ENCODE measurements around the gene DLG2.

The DLG2 gene

DNA sequence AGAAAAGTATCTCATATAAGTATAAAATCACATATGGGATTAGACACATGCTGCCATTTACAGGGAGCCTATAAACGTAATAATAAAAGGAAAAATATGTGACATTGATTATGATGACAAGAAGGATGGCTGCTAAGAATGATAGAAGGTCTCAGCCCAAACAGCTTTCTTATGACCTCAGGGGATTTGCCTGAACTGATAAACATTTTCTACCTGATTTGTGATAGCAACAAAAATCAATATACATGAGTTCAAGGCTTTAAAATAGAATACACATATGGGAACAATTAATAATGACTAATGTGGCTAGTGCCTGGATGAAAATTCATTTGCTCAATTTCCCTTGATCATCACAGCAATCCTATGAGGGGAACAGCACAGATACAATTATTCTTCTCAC lies 1704.2 kb downstream of the DLG2 start:
- in situ Hi-C loops (cut with MboI; ENCODE audit: low sequenced_read_pairs): no loop called here

DNA sequence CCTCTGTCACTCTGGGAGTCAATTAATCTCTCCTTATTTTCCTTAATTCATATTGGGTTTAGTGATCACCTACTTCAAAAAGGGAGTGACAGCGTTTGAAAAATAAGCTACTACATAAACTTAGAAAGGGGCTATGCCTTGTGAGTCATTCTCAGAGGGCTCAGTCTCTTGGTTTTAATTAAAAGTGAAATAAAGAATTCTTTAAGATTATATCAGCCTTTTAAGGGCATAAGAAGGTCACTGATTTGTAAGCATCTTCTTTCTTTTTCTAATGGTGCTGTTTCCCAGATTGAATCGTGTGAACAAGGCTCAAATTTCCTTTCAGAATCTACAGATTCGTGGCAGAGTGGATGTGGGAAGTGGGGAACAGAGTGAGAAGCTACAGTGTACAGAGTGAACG lies 1704.8 kb downstream of the DLG2 start:
- in situ Hi-C loops (cut with MboI; ENCODE audit: low sequenced_read_pairs): no loop called here

DNA sequence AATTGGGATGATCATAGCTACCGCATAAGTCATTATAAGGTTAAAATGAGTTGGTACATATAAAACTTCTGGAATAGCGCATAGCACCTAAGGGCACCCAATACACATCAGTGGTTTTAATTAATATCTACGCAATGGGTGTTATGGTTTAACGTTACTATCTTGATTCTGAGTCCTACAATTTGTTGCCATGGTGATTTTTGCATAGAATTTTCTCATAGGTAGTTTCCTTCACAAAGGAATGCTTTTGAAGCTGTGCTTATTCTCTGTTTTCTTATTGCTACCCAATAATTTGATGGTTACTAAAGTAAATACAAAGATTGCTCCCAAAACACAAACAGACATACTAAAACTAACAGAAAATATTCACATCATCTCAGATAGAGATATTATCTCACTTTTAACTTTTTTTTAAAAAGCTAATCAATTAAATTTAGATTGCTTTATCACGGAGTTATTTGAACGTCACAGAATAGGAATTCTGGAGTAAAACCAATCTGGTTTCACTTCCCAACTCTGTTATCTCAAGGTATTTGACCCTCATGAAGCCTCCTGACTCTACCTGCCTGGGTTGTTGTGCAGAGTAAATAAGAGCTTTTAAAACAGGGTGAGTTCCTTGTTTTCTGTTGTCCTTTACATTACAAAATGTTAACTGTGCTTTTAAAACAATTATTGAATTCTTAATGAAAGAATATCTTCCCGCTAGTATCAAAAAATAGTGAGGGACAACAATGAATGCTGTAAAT lies 1705.5 kb downstream of the DLG2 start:
- in situ Hi-C loops (cut with MboI; ENCODE audit: low sequenced_read_pairs): no loop called here

DNA sequence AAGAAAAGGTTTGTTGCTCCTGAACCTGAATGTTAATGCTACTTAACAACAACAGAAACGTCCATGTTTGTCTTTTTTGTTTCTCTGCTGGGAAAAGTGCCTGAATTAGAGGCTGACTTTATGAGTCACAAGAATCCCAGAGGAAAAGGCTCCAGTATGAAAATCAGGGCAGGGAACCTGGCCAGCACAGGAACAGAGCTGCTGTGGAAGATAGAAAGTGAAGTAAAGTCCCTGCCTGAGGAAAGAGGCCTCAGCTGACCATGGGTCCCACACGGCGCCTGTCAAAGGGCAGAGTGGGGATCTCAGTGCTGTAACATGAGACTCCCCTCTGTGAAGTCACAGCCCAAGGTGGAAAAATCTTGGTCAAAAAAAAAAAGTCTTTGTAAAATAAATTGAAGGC lies 1708.7 kb downstream of the DLG2 start:
- in situ Hi-C loops (cut with MboI; ENCODE audit: low sequenced_read_pairs): no loop called here

DNA sequence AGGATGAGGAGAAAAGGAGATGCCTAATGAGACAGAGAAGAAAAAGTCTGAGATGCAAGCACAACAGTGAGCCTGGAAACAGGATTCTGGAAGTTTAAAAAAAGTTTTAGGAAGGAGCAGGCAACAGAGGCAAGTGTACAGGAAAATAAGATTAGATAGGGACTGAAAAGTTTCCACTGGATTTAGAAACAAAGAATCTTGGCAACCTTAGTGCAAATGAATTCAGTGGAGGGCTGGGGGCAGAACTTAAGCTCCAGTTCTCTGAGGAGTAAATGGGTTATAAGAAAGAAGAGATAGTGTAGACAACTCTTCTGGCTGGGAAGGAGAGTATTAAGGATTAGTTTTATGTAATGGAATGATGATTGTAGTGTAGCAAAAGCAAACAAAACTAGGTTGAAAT lies 1712.1 kb downstream of the DLG2 start:
- in situ Hi-C loops (cut with MboI; ENCODE audit: low sequenced_read_pairs): no loop called here

DNA sequence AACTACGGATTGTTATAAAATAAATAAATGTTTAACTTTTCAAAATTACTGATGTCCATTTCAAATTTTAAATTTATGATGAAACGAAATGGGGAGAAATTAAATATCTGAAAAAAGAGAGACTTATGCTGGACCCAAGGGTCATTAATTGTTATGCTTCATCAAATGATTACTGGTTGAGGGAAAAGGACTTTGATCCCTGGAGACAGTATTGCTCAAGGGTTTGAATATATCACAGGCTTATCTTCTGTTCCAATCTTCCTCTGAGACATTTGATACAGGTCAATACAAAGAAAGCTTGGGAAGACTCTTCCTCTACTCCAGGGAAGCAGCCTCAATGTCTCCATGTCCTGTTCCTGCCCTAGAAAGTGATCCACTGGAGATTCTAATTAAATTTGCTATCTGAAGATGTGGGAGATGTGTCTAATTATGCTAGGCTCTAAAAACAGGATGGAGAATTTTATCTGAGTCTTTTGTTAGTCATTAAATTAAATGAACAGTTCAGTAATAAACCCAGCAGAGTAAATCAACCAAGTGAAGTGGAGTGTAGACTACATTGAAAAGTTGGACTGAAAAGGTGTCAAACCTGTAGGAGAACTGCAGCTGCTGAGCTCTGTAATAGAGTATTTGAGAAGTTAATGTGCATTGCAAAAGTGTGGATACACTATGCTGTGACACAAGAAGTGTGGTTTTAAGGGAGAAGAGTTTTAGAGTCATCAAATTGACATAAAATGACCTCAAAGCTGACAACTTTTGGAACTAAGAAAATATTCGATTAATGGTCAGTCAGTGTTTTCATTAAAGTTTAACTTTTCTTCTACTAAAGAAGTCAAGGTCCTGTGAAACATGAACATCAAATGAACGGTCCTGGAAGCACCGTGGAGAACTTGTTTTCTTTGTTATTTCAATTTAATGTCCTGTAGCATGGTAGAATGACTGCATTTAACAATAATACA lies 1717.3 kb downstream of the DLG2 start:
- in situ Hi-C loops (cut with MboI; ENCODE audit: low sequenced_read_pairs): no loop called here

DNA sequence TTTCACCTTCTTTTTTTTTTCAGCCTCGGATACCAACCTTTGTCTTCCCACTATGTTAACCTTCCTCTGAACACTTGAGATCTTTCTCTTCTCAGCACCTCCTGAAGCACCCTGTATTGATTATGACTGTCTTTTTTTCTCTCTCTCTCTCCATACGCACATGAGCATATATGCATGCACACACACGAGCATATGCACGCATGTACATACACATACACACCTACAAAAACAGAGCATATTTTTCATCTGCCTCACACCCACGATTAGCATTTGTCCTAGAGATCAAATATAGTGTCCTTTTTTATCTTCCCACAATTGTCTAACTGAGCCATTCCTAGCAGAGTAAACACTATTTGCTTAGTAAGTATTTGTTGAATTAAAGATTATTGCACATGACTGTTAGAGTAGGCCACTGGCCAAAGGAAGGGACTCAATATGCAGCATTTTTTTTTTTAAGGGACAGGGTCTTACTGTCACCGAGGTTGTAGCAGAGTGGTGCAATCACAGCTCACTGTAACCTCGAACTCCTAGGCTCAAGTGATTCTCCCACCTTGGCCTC lies 1718.8 kb downstream of the DLG2 start:
- in situ Hi-C loops (cut with MboI; ENCODE audit: low sequenced_read_pairs): no loop called here

DNA sequence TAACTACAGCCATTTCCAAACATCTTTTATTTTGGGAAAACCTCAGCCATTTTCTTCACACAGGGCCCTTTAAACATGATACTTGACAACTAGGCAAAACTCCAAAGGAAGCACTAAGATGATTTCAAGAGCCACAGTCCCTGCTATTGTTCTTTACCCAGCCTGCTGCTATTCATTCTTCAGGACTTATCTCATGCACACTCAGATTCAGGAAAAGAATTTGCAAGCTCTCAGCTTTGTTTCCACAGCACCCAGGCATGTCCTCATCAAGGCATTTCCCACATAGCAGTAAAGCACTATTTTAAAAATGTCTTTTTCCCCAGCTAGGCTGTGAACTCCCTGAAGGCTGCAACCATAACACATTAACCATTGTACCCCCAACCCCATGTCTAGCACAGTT lies 1731.6 kb downstream of the DLG2 start:
- in situ Hi-C loops (cut with MboI; ENCODE audit: low sequenced_read_pairs): no loop called here

DNA sequence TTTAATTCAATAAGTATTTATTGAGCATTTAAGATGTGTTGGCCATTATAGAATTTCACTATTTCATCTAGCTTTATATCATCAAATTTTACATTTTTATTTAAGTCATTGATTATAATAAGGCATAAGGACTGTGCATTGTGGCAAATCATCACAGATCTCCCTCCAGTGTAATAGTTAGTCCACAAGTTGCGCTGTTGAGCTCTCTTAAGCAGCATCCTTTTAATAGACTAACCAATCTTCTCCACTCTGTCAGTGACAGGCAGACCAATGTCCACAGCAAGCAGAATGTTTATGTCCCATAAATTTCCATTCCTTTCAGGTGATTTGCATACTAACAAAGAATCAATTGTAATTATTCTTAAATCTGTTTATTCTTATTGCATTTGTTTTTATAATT lies 1745.7 kb downstream of the DLG2 start:
- in situ Hi-C loops (cut with MboI; ENCODE audit: low sequenced_read_pairs): no loop called here

DNA sequence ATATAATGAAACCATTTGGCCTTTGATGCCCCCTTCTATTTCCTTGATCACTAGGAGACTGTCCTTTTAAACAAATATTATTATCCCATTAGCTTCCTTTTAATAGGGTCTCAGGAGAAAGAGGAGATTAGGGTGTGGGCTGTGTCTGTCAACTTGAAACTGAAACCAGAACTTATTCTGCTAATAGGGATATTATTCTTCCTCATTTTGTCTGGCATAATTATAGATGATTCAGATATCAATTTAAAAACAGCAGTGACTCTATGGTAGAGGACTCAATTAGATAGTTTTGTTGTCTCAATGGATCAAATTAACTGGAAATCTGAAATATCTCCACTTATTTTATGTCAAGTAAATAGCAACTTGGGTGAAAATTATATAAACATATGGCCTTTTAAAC lies 1756.1 kb downstream of the DLG2 start:
- in situ Hi-C loops (cut with MboI; ENCODE audit: low sequenced_read_pairs): no loop called here

DNA sequence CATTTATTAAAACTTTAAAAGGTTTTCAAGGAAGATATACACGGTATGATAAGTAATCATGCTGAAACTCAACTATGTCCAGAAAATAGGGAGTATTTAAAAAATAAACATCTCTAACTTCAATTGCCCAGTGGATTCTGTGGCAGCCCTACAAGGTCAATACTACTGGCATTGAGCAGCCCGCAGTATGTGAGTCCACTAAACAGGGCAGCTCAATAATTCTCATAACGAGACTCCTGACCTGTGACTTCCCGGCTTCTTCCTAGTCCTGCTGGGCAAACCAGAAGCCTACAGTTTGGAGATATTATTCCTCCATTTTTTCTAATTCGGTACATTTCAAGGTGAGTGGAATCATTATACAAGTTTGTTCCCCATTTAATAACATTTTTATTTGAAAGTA lies 1760.5 kb downstream of the DLG2 start:
- in situ Hi-C loops (cut with MboI; ENCODE audit: low sequenced_read_pairs): no loop called here

DNA sequence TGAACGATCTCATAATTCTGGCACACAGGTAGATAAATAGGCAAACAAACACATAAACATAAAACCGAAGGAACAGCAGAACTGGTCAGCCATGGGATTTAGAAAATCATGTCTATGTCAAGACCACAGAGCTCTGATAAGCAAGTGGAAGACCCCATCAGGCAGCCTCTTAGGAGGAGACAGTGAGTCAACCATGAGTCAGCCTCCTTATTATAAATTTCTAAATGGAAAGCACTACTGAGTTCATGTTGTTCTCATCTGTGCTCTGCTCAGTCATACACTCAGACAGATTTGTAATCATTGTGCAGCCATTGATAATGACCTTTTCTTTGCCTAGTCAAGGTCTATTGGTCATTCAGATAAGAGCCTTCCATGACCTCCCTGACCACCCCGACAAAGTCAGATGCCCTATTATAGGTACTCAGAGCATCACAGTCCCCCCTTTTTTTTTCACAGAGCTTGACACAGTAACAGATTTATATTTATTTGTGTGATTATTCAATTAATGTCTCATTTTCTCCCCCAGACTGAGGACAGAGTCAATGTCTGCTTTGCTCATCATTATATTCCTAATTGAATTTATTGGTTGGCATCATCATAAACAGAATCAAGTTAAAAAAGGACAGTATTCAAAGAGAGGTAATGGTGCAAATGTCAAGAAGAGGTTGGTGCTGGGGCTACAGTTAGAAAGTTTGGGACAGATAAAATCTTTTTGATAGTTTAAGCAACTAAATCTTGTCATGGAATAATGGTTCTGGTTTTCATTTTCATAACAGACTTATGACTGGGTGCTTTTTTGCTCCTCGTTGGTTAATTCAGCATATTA lies 1761.3 kb downstream of the DLG2 start:
- in situ Hi-C loops (cut with MboI; ENCODE audit: low sequenced_read_pairs): no loop called here

DNA sequence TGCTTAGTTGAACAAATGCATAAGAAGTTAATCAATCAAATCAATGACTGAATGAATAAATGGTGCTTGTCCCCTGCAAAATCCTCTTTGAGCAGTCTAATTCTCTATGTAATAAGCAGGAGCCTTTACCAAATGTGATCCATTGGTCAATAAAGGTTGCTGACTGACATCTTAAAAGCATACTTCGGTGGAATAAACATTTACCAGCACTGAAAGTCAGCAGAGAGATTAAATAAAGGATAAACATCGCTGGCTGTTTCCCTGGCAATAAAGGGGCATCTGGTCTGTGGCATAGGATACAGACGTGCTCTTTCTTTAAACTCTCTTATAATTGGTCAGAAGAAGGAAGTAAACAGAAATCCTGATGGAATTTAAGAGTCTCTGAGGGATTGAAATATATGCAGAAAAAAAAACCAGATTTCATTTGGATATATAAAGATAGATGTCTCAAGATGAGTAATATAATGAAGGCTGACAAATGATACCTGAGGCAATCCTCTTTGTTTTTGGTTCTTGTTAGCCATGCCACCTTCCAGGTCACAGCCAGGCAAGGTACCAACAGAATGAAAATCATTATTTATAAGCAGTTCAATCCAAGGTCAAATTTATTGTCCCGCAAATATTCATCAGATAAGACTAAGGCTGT lies 1762.6 kb downstream of the DLG2 start:
- in situ Hi-C loops (cut with MboI; ENCODE audit: low sequenced_read_pairs): no loop called here

DNA sequence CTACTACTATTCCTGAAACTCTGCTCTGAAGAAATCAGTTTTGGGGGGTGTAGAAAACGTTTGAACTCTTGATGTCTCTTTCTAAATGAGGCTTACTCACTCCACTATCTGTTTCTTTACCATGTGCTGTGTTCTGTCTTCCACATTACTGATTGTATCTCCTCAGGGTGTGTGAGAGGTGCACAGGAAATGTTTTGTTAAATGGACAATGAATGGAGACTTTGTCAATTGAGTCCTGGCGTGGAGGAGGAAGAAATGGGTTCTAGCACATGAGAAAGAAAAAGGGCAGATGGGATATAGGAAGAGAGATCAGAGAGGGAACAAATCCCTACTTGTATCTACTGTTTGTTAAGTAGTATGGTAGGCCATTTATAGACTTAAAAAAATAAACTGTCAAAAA lies 1763.9 kb downstream of the DLG2 start:
- in situ Hi-C loops (cut with MboI; ENCODE audit: low sequenced_read_pairs): no loop called here

DNA sequence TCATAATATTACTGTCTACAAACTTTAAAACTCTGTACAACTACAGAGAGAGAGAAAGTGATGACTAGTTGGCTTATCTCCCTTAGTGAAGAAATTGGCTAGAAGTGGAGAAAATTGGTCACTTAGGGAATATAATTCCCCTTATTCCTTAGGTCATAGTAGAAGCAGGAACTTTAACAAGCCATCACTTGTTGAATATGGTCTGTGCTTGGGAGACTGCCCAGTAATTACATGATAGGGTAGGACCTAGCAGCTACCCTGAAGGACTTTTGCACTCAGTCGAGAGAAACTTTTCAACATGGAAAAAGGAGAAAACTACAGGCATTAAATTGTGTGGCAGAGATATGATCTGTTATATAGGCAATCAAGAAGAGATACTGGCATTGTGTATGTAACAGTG lies 1764.5 kb downstream of the DLG2 start:
- in situ Hi-C loops (cut with MboI; ENCODE audit: low sequenced_read_pairs): no loop called here

DNA sequence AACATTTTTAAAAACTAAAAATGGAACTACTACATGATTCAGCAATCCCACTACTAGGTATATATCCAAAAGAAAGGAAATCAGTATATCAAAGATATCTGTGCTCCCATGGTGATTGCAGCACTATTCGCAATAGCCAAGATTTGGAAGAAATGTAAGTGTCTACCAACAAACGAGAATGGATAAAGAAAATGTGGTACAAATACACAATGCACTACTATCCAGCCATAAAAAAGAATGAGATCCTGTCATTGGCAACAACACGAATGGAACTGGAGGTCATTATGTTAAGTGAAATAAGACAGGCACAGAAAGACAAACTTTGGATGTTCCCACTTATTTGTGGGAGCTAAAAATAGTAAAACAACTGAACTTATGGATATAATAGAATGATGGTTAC lies 1765.1 kb downstream of the DLG2 start:
- in situ Hi-C loops (cut with MboI; ENCODE audit: low sequenced_read_pairs): no loop called here

DNA sequence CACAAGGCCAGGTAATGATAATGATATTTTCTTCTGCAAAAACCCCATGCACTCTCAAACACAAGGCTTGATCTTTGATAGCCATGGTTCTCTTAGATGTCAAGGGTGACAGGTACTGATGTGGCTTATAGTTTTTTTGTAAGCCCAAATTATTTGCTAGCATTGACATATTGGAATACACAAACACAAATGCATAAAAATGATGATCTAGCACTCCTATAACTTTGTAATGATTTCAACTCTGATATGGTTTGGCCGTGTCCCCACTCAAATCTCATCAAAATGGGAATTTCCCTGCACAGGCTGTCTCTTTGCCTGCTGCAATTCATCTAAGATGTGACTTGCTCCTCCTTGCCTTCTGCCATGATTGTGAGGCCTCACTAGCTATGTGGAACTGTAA lies 1768.5 kb downstream of the DLG2 start:
- in situ Hi-C loops (cut with MboI; ENCODE audit: low sequenced_read_pairs): no loop called here

DNA sequence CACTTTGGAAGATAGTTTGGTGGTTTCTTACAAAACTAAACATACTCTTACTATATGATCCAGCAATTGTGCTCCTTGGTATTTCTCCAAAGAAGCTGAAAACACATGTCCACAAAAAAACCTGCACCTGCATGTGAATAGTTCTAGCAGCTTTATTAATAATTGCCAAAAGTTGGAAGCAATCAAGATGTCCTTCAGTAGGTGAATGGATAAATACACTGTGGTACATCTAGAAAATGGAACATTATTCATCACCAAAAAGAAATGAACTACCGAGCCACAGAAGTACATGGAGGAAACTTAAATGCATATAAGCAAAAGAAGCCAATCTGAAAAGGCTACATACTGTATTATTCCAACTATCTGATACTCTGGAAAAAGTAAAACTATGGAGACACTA lies 1771.9 kb downstream of the DLG2 start:
- in situ Hi-C loops (cut with MboI; ENCODE audit: low sequenced_read_pairs): no loop called here

DNA sequence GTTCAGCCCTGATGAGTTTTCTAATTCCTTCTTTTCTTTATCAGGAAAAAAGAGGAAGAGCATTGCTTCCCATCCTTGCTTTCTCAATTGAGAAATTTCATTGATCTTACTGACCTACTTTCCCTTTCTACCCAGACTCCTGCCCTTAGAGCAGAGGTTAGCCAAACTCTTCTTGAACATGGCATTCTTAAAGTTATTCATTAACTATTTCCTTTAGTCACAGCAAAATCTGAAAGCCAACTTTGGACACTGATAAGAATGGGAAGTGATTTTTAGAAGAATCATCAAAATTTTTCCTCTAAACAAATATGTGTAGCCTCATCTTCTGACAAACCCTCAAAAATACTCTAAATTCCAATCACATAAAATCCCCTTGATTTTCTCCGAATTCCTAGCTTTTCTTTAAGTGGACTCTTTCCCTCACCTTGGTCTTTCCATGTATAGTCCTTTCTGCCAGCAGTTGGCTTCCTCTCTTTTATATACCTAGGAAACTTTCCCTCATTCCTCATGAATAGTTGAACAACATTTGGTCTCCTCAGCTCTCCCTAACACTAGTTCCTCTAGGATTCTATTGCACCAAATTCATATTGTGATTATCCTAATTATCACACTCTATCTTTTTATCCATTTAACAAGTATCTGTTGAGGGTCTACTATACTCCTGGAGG lies 1774.2 kb downstream of the DLG2 start:
- in situ Hi-C loops (cut with MboI; ENCODE audit: low sequenced_read_pairs): no loop called here

DNA sequence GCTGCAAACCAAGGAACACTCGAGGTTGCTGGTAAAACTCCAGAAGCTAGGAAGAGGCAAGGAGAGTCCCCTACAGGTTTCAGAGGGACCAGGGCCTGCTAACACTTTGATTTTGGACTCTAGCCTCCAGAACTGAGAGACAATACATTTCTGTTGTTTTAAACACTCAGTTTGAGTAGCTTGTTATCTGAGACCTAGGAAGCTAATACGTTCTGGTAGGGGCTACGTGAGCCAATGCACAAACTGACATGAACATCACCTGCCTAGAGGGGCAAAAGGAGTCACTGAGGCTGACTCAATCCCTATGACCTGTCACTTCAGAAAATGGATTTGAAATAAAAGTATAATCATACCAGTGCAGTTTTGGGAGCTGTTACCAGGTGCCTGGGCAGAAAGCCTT lies 1775.1 kb downstream of the DLG2 start:
- in situ Hi-C loops (cut with MboI; ENCODE audit: low sequenced_read_pairs): no loop called here

All from HL-60/S4 treated with phorbol 12-myristate 13-acetate at 8.2 ng/mL for 4 days and 3 days (cell line).